ENCODE data around the gene ZFAND3. TPM values are rescaled to one million over a fixed set of nuclear protein-coding genes. Genes with fewer than 3 reads are reported as not detected.

The ZFAND3 gene
- total RNA-seq, 1 donor, result 27.7 TPM

GRCh38 chr6:38174315-38174714, 354.8 kb downstream of the ZFAND3 start:
- no peak for DNase-seq (ENCODE audit: low read depth in 2 of 3, low spot score in 2 of 3)

GRCh38 chr6:38174806-38175495, 355.4 kb downstream of the ZFAND3 start:
- no peak for DNase-seq (ENCODE audit: low read depth in 2 of 3, low spot score in 2 of 3)

DNA sequence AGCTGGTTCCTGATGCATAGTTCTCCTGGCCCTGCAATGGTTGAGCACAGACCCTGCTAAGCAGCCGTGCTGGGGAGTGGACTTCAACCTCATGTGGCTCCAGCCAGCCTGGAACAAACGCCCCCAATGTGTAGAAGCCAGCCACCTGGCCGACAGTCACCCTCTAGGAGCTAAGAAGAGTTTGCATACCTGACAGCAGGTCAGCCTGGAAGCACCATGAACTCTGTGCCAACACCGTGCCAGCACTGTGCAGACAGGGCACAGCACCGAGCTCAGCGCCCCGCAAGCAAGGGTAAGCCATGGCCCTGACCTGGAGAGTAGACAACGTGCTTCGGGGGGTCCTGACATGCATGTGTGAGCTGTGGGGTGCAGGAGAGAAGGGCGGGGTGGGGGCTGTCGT, 356.3 kb downstream of the ZFAND3 start:
- no peak for DNase-seq (ENCODE audit: low read depth in 2 of 3, low spot score in 2 of 3)

DNA sequence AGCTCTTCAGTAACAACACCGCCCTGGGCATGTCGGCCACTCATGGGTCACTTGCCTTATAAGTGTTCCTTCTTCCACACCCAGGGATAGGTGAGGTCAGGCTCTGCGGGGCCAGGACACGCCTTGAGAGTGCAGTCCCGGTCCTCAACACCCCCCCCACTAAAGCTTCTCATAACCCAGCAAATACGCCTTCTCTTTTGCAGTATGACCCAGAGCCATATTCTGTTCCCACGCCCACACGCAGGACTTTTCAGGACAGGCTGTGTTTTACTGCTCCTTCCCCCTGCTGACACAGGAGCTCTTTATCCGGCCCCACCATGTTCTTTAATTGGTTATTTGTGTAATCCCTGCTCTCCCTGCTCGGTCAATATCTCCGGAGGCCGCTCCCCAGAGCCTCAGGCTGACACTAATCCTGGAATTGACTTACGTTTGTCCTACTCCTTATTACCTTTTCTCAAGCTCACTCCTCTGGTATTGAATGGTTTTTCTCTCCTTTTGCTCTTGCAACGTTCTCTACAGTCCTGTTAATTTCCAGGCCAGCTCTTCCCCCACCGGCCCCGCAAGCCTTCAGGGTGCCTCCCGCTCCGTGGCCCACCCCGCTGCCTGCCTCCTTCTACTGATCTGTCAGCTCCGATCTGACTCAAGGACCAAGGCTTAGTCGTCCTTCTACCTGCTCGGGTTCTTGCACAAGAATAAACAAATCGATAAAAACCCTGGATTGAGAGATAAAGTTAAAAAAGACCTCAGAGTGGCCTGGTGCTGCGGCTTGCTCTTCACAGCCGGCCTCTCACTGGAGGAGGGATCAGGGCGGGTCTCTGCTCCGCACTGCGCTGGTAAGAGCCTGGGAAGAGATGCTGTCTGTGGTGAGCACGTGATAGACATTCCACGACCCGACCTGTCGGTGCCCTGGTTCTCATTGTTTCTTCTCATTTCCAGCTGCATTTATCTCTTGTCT, 357.5 kb downstream of the ZFAND3 start:
- DNase-seq (ENCODE audit: low read depth in 2 of 3, low spot score in 2 of 3), result no peak

GRCh38 chr6:38177882-38178583, 358.5 kb downstream of the ZFAND3 start:
- DNase-seq (ENCODE audit: low read depth in 2 of 3, low spot score in 2 of 3), result no peak

- no peak for DNase-seq (ENCODE audit: low read depth in 2 of 3, low spot score in 2 of 3)
Observed at GRCh38 chr6:38178584-38178886, 359.0 kb downstream of the ZFAND3 start.

- DNase-seq (ENCODE audit: low read depth in 2 of 3, low spot score in 2 of 3), result no peak
Observed at GRCh38 chr6:38179300-38179699, 359.8 kb downstream of the ZFAND3 start.

GRCh38 chr6:38179794-38180430, 360.4 kb downstream of the ZFAND3 start:
- DNase-seq (ENCODE audit: low read depth in 2 of 3, low spot score in 2 of 3), result no peak

- no peak for DNase-seq (ENCODE audit: low read depth in 2 of 3, low spot score in 2 of 3)
Observed at GRCh38 chr6:38180586-38180985, 361.1 kb downstream of the ZFAND3 start.

- no peak for DNase-seq (ENCODE audit: low read depth in 2 of 3, low spot score in 2 of 3)
Observed at GRCh38 chr6:38182426-38182825, 362.9 kb downstream of the ZFAND3 start.

GRCh38 chr6:38183856-38184584, 364.5 kb downstream of the ZFAND3 start:
- DNase-seq (ENCODE audit: low read depth in 2 of 3, low spot score in 2 of 3), result no peak

- no peak for DNase-seq (ENCODE audit: low read depth in 2 of 3, low spot score in 2 of 3)
Observed at GRCh38 chr6:38184585-38185080, 365.1 kb downstream of the ZFAND3 start.

DNA sequence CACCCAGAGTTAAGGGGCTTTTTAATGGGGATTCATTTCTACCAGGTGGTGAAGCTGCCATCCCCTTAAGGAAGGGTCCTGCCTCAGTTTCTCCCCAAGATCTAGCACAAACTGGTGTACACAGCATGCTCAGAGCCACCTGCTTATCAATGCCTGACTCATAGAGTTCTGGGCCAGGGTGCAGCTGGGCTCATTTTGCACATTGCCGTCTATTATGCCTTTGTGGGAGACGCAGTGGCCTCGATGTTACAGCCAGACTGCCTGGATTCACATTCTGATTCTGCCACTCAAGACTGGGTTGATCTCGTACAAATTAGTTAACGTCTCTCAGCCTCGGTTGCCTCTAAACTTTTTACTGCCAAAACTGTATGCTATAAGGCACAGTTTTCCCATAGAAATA, 365.7 kb downstream of the ZFAND3 start:
- no peak for DNase-seq (ENCODE audit: low read depth in 2 of 3, low spot score in 2 of 3)

DNA sequence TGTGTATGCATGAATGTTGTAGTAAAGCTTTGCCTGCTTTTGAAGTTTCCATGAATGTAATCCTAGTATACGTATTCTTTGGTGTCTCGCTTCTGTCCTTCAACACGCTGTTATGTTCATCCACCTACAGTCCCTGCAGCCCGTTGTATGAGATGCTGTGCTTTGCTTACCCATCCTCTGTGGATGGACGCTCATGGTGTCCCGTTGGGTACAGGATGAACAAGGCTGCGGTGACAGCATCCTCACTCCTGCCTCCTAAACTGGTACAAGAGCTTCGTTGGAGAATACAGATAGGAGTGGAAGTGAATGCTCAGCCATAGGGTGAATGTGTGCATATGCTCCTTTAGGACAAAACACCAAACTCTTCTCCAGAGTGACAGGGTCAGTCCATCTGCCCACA, 366.2 kb downstream of the ZFAND3 start:
- no peak for DNase-seq (ENCODE audit: low read depth in 2 of 3, low spot score in 2 of 3)

DNA sequence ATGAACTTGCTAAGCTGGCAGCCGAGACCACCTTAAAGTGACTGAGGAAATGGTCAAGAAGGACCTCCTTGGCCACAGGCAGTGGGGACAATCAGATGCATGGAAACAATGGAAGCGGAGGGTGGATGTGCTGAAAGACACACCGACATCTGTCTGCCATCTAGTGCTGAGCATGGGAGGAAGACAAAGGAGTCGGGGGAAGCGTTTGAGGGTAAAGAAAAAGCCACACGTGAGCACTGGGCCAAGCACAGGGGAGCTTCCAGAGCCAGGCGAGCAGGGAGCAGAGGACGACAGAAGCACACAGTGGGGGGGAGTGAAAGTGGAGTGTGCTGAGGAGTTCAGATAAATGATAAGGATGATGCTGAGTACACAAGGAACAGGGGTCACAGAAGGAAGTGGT, 367.8 kb downstream of the ZFAND3 start:
- no peak for DNase-seq (ENCODE audit: low read depth in 2 of 3, low spot score in 2 of 3)

DNA sequence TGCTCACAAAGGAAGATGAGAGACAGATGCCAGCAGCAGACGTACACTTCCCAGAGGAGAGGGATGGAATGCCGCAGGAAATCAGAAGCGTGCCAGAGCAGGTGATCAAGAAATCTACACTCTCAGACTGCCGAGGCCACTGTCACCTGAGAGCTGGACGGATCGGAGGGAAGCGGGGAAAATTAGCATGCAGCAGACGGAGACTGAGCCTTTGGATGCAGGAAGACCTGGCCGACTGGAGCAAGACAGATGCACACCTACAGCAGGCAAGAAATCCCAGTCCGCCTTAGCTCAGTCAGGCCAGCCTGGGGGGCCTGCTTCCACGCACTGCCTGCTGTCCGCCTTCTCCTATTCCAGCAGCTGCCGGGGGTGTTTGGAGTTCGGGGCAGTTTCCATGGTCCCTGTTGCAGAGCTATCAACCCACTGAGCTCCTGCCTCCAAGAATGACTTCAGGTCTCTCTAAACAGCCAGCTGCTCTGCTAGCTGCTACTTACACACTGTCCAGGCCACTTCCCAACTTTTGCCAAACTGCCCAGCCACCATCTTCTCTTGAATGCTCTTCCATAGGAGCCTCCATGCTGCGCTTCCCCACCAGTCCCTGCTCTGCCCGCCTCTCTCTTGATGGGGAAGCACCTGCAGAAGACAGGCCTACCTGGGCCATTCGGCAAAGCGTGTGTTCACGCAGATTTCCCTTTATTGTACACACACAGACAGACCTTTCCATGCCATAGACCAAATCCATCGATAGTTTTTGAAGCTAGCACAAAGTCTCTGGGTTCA, 368.5 kb downstream of the ZFAND3 start:
- no peak for DNase-seq (ENCODE audit: low read depth in 2 of 3, low spot score in 2 of 3)

DNA sequence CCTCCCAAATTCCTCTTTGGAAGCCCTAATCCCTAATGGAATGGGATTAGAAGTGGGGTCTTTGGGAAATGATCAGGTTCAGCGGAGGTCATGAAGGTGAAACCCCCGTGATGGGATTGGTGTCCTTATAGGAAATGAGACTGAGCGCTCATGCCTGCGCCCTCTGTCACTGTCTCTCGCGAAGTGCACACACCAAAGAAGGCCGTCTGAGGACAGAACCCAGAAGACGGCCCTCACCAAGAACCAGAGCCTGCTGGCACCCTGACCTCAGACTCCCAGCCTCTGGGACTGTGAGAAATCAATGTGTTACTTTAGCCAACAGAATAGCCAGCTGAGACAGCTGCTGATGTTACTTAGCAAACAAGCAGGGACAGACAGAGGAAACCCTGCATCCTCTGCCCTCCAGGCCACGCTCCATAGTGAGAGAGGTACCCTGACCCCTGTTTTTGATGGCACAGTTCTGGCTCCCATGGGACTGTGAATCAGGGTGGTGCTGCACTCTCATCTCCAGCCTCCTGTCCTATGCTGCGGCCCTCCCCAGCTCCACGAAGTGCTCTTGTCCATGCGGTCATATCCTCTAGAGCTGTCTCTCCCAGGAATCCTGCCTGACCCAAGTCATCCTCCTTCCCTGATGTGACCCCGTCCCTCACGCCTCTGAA, 369.3 kb downstream of the ZFAND3 start:
- DNase-seq (ENCODE audit: low read depth in 2 of 3, low spot score in 2 of 3), result no peak

- no peak for DNase-seq (ENCODE audit: low read depth in 2 of 3, low spot score in 2 of 3)
Observed at GRCh38 chr6:38191418-38191817, 371.9 kb downstream of the ZFAND3 start.

- DNase-seq (ENCODE audit: low read depth in 2 of 3, low spot score in 2 of 3), result no peak
Observed at GRCh38 chr6:38192011-38192410, 372.5 kb downstream of the ZFAND3 start.

Measured in hematopoietic multipotent progenitor cell (in vitro differentiated cells).